ENCODE data around the gene PRKCZ.
A peak's percentile ranks its signal among the peaks of the same experiment; 100 is the strongest.
"Not testable (repeated sequence)": the region's sequence is repeated elsewhere in the genome, so short reads cannot be mapped to it uniquely, and the experiment has no call there.

The PRKCZ gene

GRCh38 chr1:2115008-2115641 lies 64.9 kb downstream of the PRKCZ start:
- no peak for DNase-seq (ENCODE audit: low read depth in 2 of 2)

DNA sequence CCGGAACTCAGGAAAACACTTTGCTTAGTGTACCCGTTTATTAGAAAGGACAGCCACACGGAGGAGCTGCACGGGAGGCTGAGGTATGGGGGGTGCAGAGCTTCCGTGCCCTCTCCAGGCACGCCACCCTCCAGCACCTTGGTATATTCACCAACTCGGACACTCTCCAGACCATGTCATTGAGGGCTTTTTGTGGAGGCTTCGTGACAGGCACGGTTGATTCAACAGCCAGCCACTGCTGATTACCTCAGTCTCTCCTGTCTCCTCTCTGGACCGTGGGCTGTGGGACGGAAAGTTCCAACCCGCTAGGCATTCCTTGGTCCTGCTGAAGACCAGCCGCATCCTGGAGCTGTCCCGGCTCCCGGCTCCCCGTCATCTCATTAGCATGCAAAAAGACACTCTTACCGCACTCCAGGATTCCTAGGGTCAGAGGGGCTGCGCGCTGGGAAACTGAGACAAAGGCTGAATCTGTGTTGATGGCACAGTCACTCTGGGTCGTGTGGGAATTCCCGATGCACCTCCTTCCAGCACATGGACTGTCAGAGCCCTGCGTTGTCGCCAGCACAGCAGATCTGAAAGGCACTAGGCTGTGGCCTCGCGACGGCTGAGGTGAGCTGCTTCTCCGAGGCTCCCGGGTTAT lies 65.6 kb downstream of the PRKCZ start:
- DNase-seq (ENCODE audit: low read depth in 2 of 2) = no peak

DNA sequence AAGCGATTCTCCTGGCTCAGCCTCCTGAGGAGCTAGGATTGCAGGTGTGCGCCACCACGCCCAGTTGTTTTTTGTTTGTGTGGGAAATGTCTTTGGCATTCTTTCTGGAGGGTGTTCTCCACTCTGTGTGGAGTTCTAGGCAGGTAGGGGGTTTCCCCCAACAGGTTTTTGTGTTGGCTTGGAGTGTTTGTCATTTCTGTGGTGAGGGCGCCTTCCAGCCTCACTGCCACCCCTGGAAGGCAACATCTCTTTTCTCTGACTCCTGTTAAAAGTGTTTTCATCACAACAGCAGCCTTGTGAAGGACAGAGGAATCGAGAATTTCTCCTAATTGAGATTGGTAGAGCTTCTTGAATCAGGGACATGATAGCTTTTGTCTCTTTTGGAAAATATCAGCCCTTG lies 69.7 kb downstream of the PRKCZ start:
- no peak for DNase-seq (ENCODE audit: low read depth in 2 of 2)

DNA sequence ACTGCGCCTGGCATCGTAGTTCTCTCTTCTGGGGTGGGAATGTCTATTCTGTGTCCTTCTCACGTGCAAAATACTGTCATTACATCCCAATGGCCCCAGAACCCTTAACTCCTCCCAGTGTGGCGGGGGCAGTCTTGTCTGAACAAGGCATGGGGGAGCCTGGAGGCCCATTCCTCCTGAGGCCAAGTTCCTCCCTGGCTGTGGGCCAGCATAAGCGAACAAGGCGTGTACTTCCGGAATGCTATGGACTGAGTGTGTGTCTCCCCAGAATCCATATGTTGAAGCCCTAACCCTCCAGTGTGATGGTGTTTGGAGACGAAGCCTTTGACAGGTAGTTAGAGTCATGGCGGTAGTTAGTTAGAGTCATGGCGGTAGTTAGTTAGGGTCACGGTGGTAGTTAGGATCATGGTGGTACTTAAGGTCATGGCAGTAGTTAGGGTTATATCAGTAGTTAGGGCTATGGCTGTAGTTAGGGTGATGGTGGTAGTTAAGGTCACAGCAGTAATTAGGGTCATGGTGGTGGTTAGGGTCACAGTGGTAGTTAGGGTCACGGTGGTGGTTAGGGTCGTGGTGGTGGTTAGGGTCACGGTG lies 71.0 kb downstream of the PRKCZ start:
- DNase-seq (ENCODE audit: low read depth in 2 of 2) = no peak

DNA sequence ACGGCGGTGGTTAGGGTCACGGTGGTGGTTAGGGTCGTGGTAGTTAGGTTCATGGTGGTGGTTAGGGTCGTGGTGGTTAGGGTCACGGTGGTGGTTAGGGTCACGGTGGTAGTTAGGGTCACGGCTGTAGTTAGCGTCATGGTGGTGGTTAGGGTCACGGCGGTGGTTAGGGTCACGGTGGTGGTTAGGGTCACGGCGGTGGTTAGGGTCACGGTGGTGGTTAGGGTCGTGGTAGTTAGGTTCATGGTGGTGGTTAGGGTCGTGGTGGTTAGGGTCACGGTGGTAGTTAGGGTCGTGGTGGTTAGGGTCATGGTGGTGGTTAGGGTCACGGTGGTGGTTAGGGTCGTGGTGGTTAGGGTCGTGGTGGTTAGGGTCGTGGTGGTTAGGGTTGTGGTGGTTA lies 71.6 kb downstream of the PRKCZ start:
- not testable (repeated sequence) for DNase-seq (ENCODE audit: low read depth in 2 of 2)

GRCh38 chr1:2124446-2125198 lies 74.4 kb downstream of the PRKCZ start:
- DNase-seq (ENCODE audit: low read depth in 2 of 2) = no peak

GRCh38 chr1:2125350-2126211 lies 75.4 kb downstream of the PRKCZ start:
- DNase-seq (ENCODE audit: low read depth in 2 of 2) = no peak

DNA sequence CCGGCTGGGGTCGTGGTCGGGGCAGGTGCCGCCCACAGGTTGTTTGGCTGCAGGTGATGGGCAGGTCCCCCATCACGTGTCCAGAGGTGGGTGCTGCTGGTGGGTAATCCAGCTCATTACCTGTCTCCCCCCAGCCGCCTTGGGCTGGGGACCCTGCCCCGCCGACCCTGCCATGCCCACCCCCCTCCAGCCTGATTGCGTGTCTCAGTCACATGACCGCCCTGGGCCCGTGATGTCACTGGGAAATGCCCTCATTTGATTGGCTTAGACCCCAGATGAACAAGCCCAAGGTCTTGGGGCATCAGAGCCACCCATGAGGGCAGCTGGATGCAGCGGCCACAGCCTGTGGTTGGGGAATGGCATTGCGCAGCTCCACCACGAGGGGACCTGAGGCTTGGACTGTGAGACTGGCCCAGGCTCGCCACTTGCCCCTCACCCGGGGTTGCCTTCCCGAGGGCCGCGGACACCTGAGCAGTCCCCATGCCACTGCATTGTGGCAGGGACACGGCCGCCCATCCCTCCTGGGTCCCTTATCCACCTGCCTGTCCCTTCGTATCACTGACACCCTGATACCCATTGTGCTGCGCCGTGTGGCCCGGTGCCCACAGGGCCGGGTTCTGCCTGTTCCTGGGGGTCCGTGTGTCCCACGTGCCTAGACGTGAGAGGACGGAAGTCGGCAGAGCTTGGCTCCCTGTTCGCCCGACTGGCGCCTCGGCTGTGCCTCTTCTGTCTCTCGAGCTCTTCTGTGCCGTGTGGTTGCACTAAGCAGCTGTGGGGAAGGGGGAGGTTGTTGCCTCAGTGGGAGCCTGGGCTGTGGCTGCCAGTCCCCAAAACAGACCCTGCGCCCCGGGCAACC lies 76.3 kb downstream of the PRKCZ start:
- no peak for DNase-seq (ENCODE audit: low read depth in 2 of 2)

DNA sequence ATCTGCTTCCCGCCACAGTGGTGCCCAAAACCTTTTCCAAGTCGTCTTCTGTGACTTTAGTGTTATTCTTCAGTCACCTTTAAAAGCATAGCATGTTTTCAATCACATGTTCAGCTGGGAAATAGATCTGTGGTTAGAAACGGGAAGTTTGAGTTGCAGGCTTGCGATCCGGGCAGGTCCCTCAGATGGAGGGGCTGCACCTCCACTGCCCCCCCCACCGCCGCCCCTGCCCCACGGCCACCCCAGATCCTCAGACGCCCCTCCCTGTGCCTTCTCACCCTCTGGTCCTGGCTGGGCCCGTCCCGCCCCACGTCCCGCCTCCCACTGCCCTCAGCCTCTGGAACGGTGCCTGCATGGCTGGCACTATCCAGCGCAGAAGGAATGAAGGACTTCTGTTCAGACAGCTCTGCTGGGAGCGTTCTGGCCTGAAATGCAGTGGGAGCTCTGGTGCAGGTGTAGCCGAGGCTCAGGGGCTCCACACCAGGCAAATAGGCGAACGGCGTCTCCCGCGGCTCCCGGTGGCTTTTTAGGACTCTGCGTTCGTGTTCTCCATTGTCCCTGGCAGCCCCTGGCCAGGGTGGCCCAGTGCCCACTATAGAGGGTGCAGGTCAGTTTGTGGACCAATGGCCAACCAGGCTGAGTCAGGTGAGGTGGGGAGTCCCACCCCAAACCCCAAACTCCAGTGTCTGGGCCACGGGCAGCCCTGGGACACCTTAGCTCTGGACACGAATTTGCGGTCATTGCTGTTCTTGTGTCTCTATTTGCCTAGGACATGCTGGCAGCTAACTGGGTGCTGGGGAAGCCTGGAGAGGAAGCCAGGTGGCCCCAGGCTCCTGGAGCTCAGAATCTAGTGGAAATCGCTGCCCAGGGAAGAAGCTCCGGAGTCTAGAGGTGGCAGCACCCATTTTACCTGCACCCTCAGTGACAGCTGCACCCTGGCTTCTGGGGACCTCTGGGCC lies 77.3 kb downstream of the PRKCZ start:
- DNase-seq (ENCODE audit: low read depth in 2 of 2) = no peak

DNA sequence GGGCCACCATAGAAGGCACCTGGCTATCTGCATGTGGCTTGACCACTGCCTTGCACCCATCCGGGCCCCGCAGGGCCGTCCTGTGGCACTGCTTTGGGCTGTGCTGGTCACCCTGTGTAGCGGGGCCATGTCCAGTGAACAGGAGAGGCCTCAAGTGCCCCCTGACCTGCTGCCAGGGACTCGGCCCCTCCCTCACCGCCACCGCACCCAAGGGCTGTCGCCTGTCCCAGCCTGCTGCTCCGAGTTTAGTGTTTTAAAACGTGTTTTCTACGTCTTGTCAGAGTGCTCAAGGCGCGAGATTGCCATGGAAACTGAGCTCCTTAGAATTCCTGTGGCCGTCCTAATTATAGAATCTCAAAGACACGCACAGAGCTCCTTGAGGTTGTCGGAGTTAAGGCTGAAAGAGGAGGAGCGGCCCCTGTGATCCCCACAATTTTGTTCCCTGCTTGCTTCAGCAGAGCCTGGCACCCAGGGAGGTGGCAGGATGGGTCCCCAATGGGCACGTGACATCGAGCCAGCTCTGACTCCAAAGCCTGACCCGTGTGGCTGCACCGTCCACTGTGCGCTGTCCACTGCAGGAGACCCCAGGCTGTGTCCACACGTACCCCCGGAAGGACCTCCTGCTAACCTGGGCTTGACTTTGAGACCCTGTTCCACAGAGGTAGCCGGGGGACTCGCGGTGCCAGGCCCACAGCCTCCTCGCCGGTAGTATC lies 78.1 kb downstream of the PRKCZ start:
- no peak for DNase-seq (ENCODE audit: low read depth in 2 of 2)

DNA sequence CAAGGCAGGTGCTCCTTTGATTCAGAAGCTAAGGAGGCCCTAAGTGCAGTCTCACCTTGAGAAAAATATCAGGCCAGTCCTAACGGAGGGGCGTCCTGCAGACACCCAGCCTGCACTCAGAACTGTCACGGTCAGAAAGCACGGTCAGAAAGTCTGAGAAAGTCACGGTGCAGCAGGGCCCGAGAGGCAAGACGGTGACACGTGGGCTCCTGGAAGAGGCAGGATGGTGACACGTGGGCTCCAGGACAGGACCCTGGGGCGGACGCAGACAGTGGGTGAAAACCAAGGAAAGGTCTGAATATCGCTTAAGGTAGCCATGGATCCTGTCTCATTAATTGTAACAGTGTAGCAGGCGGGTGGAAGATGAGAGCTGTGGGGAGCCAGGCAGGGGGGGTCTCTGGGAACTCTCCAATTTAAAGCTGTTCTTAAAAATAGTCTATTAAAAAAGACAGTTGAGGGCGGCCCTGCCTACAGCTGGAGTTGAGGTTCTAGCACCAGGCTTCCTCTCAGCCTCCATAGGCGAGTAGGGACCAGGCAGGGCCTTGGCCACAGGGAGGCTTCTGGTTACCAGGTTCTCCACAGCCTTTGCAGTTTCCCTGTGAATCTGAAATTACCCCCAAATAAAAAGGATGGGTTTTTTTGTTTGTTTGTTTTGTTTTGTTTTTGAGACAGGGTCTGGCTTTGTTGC lies 79.2 kb downstream of the PRKCZ start:
- no peak for DNase-seq (ENCODE audit: low read depth in 2 of 2)

GRCh38 chr1:2130156-2130555 lies 79.9 kb downstream of the PRKCZ start:
- no peak for DNase-seq (ENCODE audit: low read depth in 2 of 2)

DNA sequence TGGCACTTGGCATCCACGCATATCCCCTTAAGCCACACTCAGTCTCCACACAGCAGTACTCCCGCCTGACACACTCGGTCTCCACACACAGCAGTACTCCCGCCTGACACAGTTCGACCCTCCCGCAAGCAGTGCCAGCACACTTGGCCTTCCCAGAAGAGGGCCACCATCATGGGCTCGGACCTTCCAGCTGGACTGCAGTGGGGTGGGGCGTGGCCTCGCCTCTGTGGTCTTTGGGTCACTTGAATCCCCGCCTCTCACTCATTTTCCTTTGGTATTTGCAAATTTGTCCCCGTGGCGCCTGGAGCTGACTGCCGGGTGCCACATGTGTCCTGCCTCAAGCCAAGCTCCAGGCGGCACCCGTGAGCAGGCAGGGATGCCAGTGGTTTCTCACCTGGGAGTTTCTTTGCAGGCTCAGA lies 80.7 kb downstream of the PRKCZ start:
- no peak for DNase-seq (ENCODE audit: low read depth in 2 of 2)

GRCh38 chr1:2132222-2133038 lies 82.2 kb downstream of the PRKCZ start:
- no peak for DNase-seq (ENCODE audit: low read depth in 2 of 2)

DNA sequence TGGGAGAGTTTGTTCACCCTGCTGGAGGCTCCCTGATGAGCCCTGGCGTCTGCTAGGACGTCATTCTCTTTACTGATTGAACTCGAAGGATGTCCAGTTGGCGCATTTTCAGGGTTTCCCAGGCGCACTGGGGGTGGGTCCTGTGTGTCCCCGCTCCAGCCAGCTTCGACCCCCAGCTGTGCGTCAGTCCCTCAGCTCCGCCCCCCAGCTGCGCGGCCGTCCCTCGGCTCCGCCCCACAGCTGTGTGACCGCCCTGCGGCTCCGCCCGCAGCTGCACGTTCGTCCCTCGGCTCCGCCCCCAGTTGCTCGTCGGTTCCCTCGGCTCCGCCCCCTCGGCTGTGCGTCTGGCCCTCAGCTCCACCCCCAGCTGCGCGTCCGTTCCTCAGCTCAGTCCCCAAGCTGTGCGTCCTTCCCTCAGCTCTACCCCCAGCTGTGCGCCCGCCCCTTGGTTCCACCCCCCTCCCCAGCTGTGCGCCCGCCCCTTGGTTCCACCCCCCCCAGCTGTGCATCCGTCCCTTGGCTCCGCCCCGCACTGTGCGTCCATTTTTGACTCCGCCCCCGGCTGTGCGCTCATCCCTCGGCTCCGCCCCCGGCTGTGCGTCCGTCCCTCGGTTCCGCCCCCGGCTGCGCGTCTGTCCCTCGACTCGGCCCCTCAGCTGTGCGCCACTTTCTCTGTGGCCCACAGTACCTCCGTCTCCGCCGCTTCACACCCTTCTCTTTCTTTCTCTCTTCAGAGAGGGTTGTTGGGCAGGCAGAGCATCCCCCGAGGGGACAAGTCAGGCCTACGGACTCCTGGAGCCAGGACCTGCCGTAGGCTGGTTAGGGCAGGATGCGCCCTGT lies 83.0 kb downstream of the PRKCZ start:
- peak; percentile 96 for DNase-seq (ENCODE audit: low read depth in 2 of 2)

DNA sequence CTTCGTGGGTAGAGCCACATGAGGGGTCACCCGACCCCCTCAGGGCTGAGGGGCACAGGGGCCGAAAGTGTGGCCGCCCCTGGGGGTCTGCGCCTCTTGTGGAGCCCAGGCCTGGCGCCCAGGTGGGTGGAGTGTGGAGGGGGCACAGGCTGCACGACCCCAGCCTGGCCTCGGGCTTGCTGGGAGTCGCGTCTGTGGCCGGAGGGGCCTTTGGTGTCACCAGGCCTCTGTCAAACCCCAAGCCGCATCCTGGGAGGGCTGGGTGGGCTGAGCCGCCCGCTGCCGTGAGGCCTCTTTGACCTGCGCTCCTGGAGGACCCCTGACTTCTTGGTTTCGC lies 83.6 kb downstream of the PRKCZ start:
- DNase-seq (ENCODE audit: low read depth in 2 of 2) = no peak

DNA sequence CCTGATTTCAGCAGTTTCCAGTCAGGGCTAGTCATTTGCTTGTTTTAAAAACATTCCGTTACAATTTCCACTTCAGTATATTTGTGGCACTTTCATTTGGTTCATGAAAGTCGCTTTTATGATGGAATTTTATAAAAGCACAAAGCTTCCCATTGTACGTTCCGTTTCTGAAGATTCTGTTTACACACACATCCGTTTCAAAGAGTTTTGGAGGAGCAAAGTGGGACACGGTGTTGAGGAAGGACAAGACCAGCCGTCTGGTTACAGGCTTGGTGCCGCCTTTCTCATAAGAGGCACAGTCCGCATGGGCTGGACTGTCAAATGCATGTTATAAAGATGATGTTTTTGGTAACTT lies 84.0 kb downstream of the PRKCZ start:
- no peak for DNase-seq (ENCODE audit: low read depth in 2 of 2)
